Panc1 (cell line): ENCODE results near the gene SLC45A1. TPM values are rescaled to one million over a fixed set of nuclear protein-coding genes. Genes with fewer than 3 reads are reported as not detected.
A peak's percentile ranks its signal among the peaks of the same experiment; 100 is the strongest.

ENCODE experiments used
- ATAC-seq: fragments of 200-7000 bp; cut with Tn5 transposase; 2 replicates; pipeline ENCODE4 v1.9.1; 2020; ENCODE audit warnings: mild to moderate bottlenecking, moderate library complexity
- BruUV-seq: library from RNA; stranded (reverse); fragments of 400-500 nt; replicated peaks from 2 replicates; lab custom pipeline; 2021; lab: Mats Ljungman, UMichigan
- CTCF ChIA-PET: fragments of 300-600 bp; sonication (Branson Sonifier 250); formaldehyde crosslinking; loops from one replicate; lab custom pipeline; 2022; ENCODE audit warnings: antibody characterized with exemption; lab: Charles Lee
- POLR2A ChIA-PET: fragments of 300-600 bp; sonication (Branson Sonifier 250); formaldehyde crosslinking; loops from one replicate; lab custom pipeline; 2022; ENCODE audit warnings: antibody characterized with exemption; lab: Charles Lee
- DNase-seq: peaks from one replicate; pipeline ENCODE4 v3.0.0-alpha.2; 2010; ENCODE audit warnings: low read depth, low spot score
- H3K27ac ChIP-seq: 2 replicates; pipeline ENCODE4 v1.5.1; 2011; ENCODE audit warnings: mild to moderate bottlenecking, low read length, inconsistent platforms
- H3K27me3 ChIP-seq: fragments of 200-500 bp; sonication (Bioruptor generic); 2 replicates; pipeline ENCODE4 v1.6.0; 2014; ENCODE audit warnings: low read length, inconsistent platforms; ENCODE audit not compliant: control insufficient read depth, insufficient read depth
- H3K36me3 ChIP-seq: fragments of 200-500 bp; sonication (Bioruptor generic); 2 replicates; pipeline ENCODE4 v1.5.1; 2014; ENCODE audit warnings: inconsistent platforms, mild to moderate bottlenecking, low read length, moderate library complexity; ENCODE audit not compliant: control insufficient read depth, insufficient read depth
- H3K4me1 ChIP-seq: 2 replicates; pipeline ENCODE4 v1.5.1; 2011; ENCODE audit warnings: inconsistent platforms, mild to moderate bottlenecking, low read length, moderate library complexity; ENCODE audit not compliant: control insufficient read depth, insufficient read depth
- H3K4me3 ChIP-seq, 2 experiments: 2 replicates each; pipeline ENCODE4 v1.5.1; 2011 to 2012; ENCODE audit warnings: low read depth in 2 of 2, low read length in 2 of 2, mild to moderate bottlenecking in 2 of 2, inconsistent platforms in 1 of 2, moderate library complexity in 1 of 2
- H3K9me3 ChIP-seq: fragments of 200-500 bp; sonication (Bioruptor generic); 2 replicates; pipeline ENCODE4 v1.5.1; 2014; ENCODE audit warnings: low read depth, mild to moderate bottlenecking, inconsistent platforms, low read length, moderate library complexity; ENCODE audit not compliant: control insufficient read depth, insufficient read depth
- CTCF ChIP-seq: fragments of 450-650 bp; IDR thresholded peaks from 2 replicates; pipeline ENCODE4 v1.5.1; 2017; ENCODE audit warnings: mild to moderate bottlenecking
- POLR2AphosphoS5 ChIP-seq: IDR thresholded peaks from 2 replicates; pipeline ENCODE4 v1.6.1; 2012; ENCODE audit warnings: mild to moderate bottlenecking, low read depth, low read length, moderate library complexity
- REST ChIP-seq, 2 experiments: IDR thresholded peaks; 2 replicates each; pipeline ENCODE4 v1.6.1; 2011 to 2012; ENCODE audit warnings: low read depth in 2 of 2, control low read depth in 1 of 2, low read length in 1 of 2, mild to moderate bottlenecking in 1 of 2, moderate library complexity in 1 of 2; ENCODE audit not compliant: insufficient read depth in 1 of 2
- SIN3A ChIP-seq: IDR thresholded peaks from 2 replicates; pipeline ENCODE4 v1.6.1; 2012; ENCODE audit warnings: low read depth, mild to moderate bottlenecking, low read length, moderate library complexity, borderline replicate concordance; ENCODE audit not compliant: insufficient read depth
- TCF7L2 ChIP-seq: IDR thresholded peaks from 2 replicates; pipeline ENCODE4 v1.6.1; 2011; ENCODE audit warnings: mild to moderate bottlenecking, low read depth, low read length, inconsistent platforms
- in situ Hi-C: cut with HindIII; loops from 2 replicates; pipeline ENCODE4 v1.10.0; 2016; ENCODE audit warnings: low sequenced_read_pairs, low pct_unique_long_range_greater_than_20kb
- intact Hi-C: fragments of 100-400 bp; cut with micrococcal nuclease; formaldehyde crosslinking; loops from one replicate; pipeline ENCODE4 v1.10.0; 2022; ENCODE audit not compliant: unreplicated experiment
- total RNA-seq: library from RNA; stranded (reverse); gene quantifications from one replicate; pipeline ENCODE4 v1.2.1, GENCODE V29; 2021; ENCODE audit not compliant: unreplicated experiment

The SLC45A1 gene
- total RNA-seq, 1 experiment from 2014 or later = 11.3 TPM

DNA sequence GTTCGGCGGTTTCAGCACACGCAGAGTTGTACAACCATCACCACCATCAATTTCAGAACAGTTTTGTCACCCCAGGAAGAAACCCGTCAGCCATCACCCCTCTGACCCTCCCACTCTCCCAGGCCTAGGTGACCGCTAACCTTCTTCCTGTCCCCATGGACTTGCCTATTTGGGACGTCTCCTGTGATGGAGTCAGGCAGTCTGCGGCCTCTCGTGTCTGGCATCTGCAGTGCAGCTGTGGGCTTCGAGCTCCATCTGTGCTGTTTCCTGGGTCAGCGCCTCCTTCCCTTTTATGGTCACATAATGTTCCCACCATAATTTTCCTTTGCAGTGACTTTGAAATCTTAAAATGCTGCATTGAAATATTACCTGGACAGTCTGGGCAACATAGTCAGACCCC lies 24.4 kb downstream of the SLC45A1 start:
- Histone ChIP-seq H3K4me3 (no peak overlapping the region), H3K27me3 (no peaks in the 10 kb centered on the region), H3K27ac (peak overlapping the region; percentile 26; the same call in 1 of the 2 replicates), H3K4me1 (peaks cover 16% of the 10 kb centered on the region), H3K36me3 (no peaks in the 10 kb centered on the region), H3K9me3 (no peaks in the 10 kb centered on the region)
- intact Hi-C loops = no loop called here
- DNase-seq (no peak), ATAC-seq (no peak)
- in situ Hi-C loops = no loop called here
- ChIA-PET POLR2A (no interaction called here), CTCF (interaction anchor here (0.9 to 1.2 kb wide), 2 partner anchors 19 to 367 kb away, joined by 3 to 6 read pairs; no protein-coding TSS in a partner anchor)
- BruUV-seq = no TSS peak
- TF ChIP-seq SIN3A (no peak), CTCF (no peak), POLR2AphosphoS5 (no peak), TCF7L2 (no peak), REST (IDR thresholded peaks at IDR 0.05; ENCODE audit: insufficient read depth in 1 of 2, low read depth in 2 of 2, low read length in 1 of 2) (no peak)

- DNase-seq = no peak
- TF ChIP-seq CTCF = no peak
- Histone ChIP-seq H3K9me3 (no peaks in the 10 kb centered on the region), H3K27ac (peak overlapping the region; percentile 90), H3K4me1 (peaks cover 21% of the 10 kb centered on the region), H3K27me3 (no peaks in the 10 kb centered on the region), H3K36me3 (no peaks in the 10 kb centered on the region), H3K4me3 (peak overlapping the region in 1 of 2 experiments; percentile 24; a peak in 1 of 4 replicates)
- ATAC-seq = peak; percentile 49
- no TSS peak for BruUV-seq
- CTCF ChIA-PET = interaction anchor here (0.6 to 1.2 kb wide), 4 partner anchors 19 to 368 kb away, joined by 3 to 7 read pairs (median 6); no protein-coding TSS in a partner anchor
- POLR2A ChIA-PET = interaction anchor here (0.6 kb wide), 2 partner anchors 255 to 452 kb away, joined by 16 to 17 read pairs; no protein-coding TSS in a partner anchor
- intact Hi-C loops (no loop called here), in situ Hi-C loops (no loop called here)
Measured at GRCh38 chr1:8343044-8343443, 25.1 kb downstream of the SLC45A1 start.
